Parathyroid adenoma (tissue), 2 donors: Measurements from ENCODE around the gene LILRA5.
"Not testable (repeated sequence)": the region's sequence is repeated elsewhere in the genome, so short reads cannot be mapped to it uniquely, and the experiment has no call there.

Experiments used
- H2AFZ ChIP-seq: fragments of 300-600 bp; sonication (generic); one replicate; pipeline ENCODE4 v1.7.0; 2017; ENCODE audit warnings: antibody characterized with exemption, mild to moderate bottlenecking
- H3K27ac ChIP-seq: fragments of 300-600 bp; sonication (generic); one replicate; pipeline ENCODE4 v1.7.0; 2017
- H3K27me3 ChIP-seq: fragments of 300-600 bp; sonication (generic); one replicate; pipeline ENCODE4 v1.7.0; 2017; ENCODE audit warnings: low read length; ENCODE audit not compliant: control insufficient read depth, insufficient read depth
- H3K36me3 ChIP-seq: fragments of 300-600 bp; sonication (generic); one replicate; pipeline ENCODE4 v1.7.0; 2017; ENCODE audit warnings: low read length; ENCODE audit not compliant: control insufficient read depth, insufficient read depth
- H3K4me1 ChIP-seq: fragments of 300-600 bp; sonication (generic); one replicate; pipeline ENCODE4 v1.7.0; 2017; ENCODE audit warnings: control low read depth
- H3K4me2 ChIP-seq: fragments of 300-600 bp; sonication (generic); one replicate; pipeline ENCODE4 v1.7.0; 2017; ENCODE audit warnings: low read length
- H3K4me3 ChIP-seq: fragments of 300-600 bp; sonication (generic); one replicate; pipeline ENCODE4 v1.7.0; 2017; ENCODE audit warnings: low read depth, low read length
- H3K79me2 ChIP-seq: fragments of 300-600 bp; sonication (generic); one replicate; pipeline ENCODE4 v1.7.0; 2017; ENCODE audit warnings: control low read depth
- H3K9ac ChIP-seq: fragments of 300-600 bp; sonication (generic); one replicate; pipeline ENCODE4 v1.7.0; 2017; ENCODE audit warnings: mild to moderate bottlenecking
- H3K9me3 ChIP-seq: fragments of 300-600 bp; sonication (generic); one replicate; pipeline ENCODE4 v1.7.0; 2017; ENCODE audit warnings: low read length; ENCODE audit not compliant: control insufficient read depth
- TF ChIP-seq, protein P1 (sequence below): fragments of 300-600 bp; sonication (generic); IDR thresholded peaks from one replicate; pipeline ENCODE4 v1.7.0; 2017; ENCODE audit warnings: antibody characterized with exemption, mild to moderate bottlenecking
- donor health status: primary hyperparathyroidism.

Gene LILRA5

DNA sequence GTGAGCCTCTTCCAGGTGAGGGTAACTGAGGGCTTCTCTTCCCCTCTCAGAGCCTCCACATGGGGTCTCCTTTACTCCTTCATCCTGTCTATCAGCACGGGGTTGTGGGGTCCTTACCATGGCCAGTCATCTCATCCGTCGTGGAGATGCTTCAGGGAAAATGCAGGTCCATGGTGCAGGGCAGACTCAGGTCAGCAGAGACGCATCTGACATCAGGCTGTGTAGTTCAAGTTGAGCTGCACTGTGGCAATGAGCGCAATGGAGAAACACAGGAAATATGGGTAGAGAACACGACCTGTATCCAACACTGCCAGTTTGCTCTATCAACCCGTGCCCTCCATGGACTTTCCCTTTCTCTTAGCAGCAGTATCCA is 13.9 kb downstream of the LILRA5 start:
- H3K79me2 ChIP-seq: no peaks in the 10 kb centered on the region
- H2AFZ ChIP-seq: no peak overlapping the region
- no peak overlapping the region for H3K4me2 ChIP-seq
- TF ChIP-seq, protein P1, sequence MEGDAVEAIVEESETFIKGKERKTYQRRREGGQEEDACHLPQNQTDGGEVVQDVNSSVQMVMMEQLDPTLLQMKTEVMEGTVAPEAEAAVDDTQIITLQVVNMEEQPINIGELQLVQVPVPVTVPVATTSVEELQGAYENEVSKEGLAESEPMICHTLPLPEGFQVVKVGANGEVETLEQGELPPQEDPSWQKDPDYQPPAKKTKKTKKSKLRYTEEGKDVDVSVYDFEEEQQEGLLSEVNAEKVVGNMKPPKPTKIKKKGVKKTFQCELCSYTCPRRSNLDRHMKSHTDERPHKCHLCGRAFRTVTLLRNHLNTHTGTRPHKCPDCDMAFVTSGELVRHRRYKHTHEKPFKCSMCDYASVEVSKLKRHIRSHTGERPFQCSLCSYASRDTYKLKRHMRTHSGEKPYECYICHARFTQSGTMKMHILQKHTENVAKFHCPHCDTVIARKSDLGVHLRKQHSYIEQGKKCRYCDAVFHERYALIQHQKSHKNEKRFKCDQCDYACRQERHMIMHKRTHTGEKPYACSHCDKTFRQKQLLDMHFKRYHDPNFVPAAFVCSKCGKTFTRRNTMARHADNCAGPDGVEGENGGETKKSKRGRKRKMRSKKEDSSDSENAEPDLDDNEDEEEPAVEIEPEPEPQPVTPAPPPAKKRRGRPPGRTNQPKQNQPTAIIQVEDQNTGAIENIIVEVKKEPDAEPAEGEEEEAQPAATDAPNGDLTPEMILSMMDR: no peak
- no peak overlapping the region for H3K4me3 ChIP-seq
- H3K27me3 ChIP-seq: no peaks in the 10 kb centered on the region
- no peak overlapping the region for H3K9ac ChIP-seq
- no peaks in the 10 kb centered on the region for H3K36me3 ChIP-seq
- H3K4me1 ChIP-seq: no peaks in the 10 kb centered on the region
- H3K9me3 ChIP-seq: no peaks in the 10 kb centered on the region
- no peak overlapping the region for H3K27ac ChIP-seq

DNA sequence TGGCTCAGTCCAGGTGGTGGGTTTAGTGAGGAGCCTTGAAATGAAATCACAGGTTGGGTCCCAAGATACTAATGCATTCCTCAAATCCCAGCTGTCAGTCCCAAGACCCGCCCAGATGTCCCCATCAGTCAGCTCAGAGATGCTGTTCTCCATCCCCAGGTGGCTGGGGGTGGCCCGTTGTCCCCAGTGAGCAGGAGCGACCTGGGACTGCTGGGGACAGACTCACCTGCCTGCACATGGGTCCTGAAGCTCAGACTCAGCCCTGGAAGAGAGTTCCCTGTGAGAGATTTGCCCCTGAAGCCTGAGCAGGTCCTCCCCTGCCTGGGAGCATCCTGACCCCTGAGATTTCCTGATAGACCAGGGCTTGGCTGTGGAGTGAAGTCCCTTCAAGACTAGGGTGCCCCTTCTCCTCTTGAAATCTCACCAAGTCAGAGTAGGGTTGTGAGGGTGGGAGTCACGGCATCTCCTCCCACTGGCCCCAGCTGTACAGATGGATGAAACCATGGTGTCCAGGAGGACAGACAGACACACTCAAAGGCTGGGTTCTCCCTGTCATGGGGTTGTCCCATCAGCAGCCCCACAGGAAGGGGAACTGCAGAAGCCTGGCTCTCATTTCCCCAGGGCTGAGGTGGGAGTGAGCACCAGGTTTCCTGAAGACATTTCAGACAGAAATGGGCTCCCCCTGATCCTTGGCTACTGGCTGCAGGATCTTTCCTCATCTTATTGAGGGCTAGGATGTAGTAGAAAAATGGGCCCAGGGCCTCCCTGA is 14.4 kb downstream of the LILRA5 start:
- H2AFZ ChIP-seq: no peak overlapping the region
- H3K4me2 ChIP-seq: no peak overlapping the region
- H3K36me3 ChIP-seq: no peaks in the 10 kb centered on the region
- H3K79me2 ChIP-seq: no peaks in the 10 kb centered on the region
- no peak overlapping the region for H3K4me3 ChIP-seq
- no peak overlapping the region for H3K9ac ChIP-seq
- no peaks in the 10 kb centered on the region for H3K9me3 ChIP-seq
- no peaks in the 10 kb centered on the region for H3K4me1 ChIP-seq
- no peaks in the 10 kb centered on the region for H3K27me3 ChIP-seq
- TF ChIP-seq, protein P1: no peak
- H3K27ac ChIP-seq: no peak overlapping the region

DNA sequence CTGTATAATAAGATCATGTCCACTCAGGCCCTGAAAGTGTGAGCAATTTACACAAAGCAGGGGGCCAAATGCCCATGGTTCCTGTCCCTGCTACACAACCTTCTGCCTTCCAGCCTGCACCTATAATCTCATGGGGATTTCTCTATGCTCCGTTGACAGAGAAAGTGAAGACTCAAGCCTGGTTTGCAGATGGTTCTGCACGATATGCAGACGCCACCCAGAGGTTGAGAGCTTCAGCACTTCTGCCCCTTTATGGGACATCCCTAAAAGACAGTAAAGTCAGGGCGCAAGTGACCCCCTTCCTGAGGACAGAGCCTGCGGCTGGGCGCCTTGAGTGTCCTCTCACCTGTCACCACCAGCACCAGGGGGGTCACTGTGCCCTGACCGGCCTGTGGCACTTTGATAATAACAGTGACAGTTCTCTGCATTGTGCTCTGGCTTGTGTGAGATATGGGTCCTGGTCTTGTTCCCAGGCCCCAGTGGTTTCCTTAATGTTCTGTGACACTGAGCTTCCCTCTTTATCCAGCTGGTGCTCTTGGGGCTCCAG is 15.1 kb downstream of the LILRA5 start:
- TF ChIP-seq, protein P1: no peak
- H3K27ac ChIP-seq: no peak overlapping the region
- no peak overlapping the region for H3K4me2 ChIP-seq
- H3K9me3 ChIP-seq: no peaks in the 10 kb centered on the region
- H3K4me1 ChIP-seq: no peaks in the 10 kb centered on the region
- no peaks in the 10 kb centered on the region for H3K27me3 ChIP-seq
- H3K36me3 ChIP-seq: no peaks in the 10 kb centered on the region
- no peak overlapping the region for H3K9ac ChIP-seq
- H2AFZ ChIP-seq: no peak overlapping the region
- H3K79me2 ChIP-seq: no peaks in the 10 kb centered on the region
- no peak overlapping the region for H3K4me3 ChIP-seq

DNA sequence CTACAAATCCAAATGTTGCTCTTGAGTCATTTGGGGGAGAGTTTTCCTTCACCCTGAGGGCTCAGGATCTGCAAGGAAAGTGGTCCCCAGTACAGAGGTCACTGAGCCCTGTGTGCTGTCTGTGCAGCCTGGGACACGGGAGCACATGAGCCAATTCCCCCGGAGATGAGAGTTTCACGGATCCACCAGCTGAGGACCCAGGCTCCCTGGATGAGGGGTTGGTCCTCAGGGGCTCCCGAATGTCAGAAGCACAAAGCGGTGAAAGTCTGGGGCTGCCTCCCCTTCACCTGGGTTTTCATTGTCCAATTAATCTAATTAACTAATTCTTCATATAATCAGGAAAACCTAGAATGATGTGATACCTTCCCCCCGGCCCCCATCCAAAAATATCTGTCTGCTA is 18.4 kb downstream of the LILRA5 start:
- H3K9ac ChIP-seq: no peak overlapping the region
- H3K36me3 ChIP-seq: no peaks in the 10 kb centered on the region
- no peaks in the 10 kb centered on the region for H3K27me3 ChIP-seq
- TF ChIP-seq, protein P1: no peak
- no peaks in the 10 kb centered on the region for H3K9me3 ChIP-seq
- H3K4me3 ChIP-seq: no peak overlapping the region
- no peaks in the 10 kb centered on the region for H3K4me1 ChIP-seq
- H3K79me2 ChIP-seq: no peaks in the 10 kb centered on the region
- no peak overlapping the region for H3K27ac ChIP-seq
- H3K4me2 ChIP-seq: no peak overlapping the region
- no peak overlapping the region for H2AFZ ChIP-seq

DNA sequence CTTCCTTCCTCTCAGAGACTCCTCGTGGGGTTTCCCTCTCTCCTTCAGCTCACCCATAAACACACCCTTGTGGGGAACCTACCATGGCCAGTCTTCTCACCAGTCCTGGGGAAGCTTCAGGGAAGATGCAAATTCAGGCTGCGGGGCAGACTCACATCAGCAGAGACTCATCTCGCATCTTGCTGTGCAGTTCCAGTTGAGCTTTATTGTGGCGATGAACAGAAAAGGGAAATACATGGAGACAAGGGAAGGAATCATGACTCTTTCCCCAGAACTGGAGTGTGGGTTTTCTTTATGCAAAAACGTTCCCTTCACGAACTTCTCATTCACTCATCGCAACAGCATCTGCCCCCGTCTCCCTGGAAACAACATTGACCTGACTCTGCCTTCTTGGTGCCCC is 23.8 kb downstream of the LILRA5 start:
- H3K36me3 ChIP-seq, H3K79me2 ChIP-seq, H3K9ac ChIP-seq, H3K27ac ChIP-seq, H2AFZ ChIP-seq, H3K9me3 ChIP-seq, H3K4me3 ChIP-seq, H3K4me1 ChIP-seq, H3K4me2 ChIP-seq, H3K27me3 ChIP-seq: not testable (repeated sequence)
